Measurements from ENCODE around the gene SHFL.
A peak's percentile ranks its signal among the peaks of the same experiment; 100 is the strongest.

The SHFL gene

DNA sequence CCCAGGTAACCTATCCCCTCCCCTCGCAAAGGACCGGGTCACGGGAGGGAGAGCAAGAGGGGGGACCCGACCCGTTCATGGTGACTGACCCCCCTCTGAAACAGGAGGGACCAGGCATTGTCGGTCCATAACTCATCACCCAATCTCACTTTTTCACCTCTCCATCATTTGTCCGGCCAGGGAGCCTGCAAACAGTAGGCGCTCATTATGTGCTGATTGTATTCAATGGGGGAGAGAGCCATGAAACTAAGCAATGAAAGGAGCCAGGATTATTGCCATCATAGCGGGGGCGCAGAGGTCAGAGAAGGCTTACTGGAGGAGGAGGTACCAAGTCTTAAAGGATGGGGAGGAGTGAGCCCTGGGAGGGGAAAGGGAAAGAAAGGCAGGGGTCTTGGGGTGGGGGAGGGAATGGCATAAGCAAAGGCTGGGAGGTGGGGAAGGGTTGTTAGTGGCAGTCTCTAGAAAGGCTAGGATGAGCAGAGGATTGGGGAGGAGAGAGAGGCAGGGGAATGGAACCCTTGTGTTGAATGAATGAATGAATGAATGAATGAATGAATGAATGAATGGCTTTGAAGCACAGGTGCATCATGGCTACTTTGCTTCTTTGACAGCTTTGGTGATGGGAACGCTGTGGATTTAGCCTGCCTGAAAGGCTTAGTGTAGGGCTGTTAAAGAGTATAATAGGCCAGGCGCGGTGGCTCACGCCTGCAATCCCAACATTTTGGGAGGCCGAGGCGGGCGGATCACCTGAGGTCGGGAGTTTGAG is 1.4 kb downstream of the SHFL start:
- DNase-seq (ENCODE audit: low read depth in 2 of 2), result no peak

DNA sequence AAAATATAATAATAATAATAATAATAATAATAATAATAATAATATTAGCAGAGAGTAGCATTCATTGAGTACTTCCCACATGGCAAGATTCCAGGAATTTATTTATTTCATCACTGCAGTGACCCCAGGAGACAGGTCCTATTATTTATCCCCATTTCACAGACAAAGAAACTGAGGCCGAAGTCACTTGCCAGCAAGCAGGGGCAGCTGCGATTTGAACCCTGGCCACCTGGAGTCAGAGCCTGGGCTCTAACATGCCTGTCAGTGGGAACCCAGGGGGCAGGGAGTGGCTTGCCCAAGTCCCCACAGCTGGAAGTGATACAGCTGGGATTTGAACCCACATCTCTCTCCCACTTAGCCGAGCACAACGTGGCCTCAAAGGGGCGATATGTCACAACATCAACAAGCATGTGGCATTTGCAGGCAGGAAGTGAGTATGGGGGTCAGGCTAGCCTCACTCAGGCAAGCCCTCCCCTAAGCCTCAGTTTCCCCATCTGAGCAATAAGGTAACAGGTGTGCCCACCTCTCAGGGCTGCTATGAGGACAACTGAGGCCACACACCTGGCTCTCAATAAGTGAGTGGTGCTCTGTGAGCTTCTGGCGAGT is 2.9 kb downstream of the SHFL start:
- no peak for DNase-seq (ENCODE audit: low read depth in 2 of 2)

DNA sequence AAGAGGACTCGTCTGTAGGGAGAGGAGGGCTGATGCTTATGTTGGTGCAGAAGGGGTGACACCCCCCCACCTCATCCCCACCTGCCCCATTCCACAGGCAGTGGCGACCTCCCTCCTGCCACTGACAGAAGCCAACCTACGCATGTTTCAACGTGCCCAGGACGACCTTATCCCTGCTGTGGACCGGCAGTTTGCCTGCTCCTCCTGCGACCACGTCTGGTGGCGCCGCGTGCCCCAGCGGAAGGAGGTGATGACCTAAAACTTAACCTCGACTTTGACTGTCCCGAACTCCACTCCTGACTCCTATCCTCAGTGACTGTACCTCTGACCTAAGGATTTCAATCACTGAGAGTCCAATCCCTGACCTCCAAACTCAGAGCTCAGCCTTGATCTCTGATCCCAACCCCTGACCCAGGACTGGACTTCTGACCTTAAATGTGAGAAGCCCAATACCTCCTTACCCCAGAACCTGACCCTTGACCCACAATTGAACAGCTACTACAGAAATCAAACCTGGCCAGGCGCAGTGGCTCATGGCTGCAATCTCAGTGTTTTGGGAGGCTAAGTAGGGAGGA is 3.8 kb downstream of the SHFL start:
- no peak for DNase-seq (ENCODE audit: low read depth in 2 of 2)

DNA sequence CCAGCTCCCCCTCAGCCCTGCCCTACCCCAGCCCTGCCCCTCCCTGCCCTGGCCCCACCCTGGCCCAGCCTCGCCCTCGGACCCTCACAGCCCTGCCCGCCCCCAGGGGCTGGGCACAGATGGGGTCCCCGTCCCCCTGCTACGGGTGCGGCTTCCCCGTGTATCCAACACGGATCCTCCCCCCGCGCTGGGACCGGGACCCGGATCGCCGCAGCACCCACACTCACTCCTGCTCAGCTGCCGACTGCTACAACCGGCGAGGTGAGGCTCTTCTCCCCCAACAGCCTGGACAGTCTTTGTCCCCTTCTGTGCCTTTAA is 5.2 kb downstream of the SHFL start:
- no peak for DNase-seq (ENCODE audit: low read depth in 2 of 2)

DNA sequence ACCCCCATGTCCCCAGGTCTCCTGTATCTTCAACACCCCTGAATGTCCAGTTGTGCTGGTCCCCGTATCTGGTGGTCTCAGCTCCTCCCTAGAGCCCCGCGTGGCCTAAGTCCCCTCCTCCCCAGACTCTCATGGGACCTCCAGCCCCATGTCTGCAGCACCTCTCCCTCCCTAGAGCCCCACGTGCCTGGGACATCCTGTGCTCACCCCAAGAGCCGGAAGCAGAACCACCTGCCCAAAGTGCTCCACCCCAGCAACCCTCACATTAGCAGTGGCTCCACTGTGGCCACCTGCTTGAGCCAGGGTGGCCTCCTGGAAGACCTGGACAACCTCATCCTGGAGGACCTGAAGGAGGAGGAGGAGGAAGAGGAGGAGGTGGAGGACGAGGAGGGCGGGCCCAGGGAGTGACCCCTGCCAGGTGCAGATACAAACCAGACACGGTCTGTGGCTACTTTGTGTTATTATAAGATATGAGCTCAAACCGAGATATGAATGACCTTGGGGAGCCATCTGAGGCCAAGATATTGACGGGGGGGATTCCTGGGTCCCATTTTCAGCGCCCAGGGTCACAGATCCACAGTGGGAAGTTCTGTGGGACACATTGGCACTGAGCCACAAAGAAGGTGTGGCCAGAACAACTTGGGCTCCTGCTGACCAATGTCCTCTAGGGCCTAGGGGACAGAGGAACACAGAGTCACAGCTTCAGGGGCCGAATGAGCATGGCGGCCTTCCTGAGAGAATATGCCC is 6.0 kb downstream of the SHFL start:
- DNase-seq (ENCODE audit: low read depth in 2 of 2), result no peak

DNA sequence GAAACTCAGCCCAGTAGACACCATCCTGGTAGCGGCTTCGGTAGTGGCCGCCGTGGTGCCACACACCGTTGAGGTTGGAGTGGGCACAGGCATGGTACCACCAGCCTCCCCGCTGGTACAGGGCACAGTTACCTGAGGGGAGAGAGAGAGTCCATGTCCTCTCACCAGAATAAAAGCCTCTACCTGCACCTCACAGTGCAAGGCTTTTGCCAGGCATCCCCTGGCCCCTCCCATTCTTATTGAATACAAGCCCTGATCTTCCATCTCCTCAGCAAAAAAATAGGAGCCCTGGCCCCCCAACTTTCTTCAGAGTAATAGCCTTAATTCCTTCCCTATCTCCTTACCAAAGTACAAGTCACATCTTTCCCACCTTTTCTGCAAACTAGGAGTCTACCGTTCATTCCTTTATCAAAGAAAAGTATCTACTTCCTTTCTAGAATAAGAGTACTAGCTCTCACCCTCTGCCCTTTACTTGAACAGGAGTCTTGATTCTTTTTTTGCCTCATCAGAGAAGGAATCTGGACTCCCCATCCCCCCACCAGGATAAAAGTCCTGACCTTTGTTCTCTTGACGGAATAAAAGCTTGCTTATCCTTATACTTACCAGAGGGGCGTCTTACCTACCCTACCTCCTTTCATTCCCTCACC is 6.7 kb downstream of the SHFL start:
- DNase-seq (ENCODE audit: low read depth in 2 of 2), result no peak

DNA sequence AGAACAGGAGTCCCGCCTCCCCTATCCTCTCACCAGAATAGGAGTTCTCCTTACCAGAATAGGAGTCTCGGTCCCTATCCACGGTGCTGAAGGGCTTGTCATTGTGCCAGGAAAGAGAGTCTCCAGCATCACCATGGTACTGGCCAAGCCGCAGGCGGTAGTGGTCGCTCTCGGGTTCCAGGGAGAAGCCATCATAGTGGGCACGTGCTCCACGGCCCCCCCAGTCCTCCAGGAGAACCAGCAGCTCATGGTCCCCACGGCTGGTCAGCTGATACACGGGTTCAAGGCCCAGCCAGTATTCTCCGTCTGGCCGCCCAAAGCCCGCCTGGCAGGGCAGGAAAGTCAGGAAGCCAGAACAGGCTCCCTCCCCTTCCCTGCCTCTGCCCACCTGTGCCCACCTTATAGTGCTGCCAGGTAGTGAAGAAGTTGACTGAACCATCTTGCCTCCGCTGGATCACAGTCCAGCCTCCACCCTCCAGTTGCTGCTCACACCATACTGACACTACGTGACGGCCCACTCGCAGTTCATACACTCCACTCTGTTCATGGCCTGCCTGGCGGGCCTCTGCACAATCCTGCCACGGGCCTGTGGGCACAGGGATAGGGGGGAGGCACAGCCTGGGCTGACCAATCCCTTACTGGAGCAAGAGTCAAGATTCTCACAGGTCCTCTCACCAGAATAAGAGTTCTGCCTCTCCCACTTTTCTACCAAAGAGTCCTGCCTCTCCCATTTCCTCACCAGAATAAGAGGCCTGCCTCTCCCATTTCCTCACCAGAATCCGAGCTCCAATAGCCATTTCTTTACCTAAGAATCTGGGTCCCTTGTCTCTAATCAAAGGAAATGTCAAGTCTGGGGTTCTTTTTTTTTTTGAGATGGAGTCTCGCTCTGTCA is 7.4 kb downstream of the SHFL start:
- DNase-seq (ENCODE audit: low read depth in 2 of 2), result no peak

DNA sequence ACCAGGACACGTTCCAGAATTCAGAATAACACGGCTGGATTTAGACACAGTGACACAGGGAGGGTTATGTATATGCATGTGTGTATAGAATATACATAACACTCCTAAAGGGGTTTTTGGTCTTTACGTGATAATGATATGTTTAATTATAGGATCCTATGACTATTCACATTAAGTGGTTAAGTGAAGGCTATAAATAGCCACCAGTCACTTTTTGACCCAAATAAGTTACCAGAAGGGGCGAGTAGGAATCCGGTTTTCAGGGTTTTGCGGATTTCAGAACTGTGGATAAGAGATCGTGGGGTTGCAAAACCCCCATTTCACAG is 9.5 kb downstream of the SHFL start:
- DNase-seq (ENCODE audit: low read depth in 2 of 2), result no peak

DNA sequence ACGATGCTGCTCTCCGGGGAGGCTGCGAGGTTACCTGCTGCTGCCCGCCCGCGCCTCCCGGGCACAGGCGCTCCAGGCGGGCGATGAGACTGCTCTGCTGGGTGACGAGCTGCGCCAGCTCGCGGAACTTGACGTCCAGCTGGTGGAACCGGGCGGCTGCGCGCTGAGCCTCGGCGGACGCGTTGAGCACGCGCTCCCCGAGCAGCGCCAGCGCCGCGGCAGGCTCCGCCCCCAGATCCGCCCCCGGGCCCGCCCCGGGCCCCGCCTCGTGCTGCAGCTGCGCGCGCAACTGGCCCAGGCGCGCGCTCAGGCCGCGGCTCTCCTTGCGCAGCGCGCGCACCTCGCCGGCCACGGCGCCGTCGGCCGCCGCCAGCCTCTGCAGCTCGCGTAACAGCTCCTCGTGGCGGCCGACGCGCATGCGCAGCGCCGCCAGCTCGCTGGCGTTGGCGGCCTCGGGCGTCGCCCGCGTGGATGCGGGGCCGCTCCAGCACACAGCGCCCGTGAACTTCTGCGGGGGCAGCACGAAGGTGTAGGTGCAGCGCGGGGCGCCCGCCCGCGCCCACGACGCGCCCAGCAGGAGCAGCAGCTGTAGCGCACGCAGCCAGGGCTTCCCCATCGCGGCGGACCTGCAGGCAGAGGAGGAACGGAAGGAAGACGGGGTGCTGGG is 10.0 kb downstream of the SHFL start:
- peak; percentile 83 to 85 for DNase-seq (ENCODE audit: low read depth in 2 of 2)

DNA sequence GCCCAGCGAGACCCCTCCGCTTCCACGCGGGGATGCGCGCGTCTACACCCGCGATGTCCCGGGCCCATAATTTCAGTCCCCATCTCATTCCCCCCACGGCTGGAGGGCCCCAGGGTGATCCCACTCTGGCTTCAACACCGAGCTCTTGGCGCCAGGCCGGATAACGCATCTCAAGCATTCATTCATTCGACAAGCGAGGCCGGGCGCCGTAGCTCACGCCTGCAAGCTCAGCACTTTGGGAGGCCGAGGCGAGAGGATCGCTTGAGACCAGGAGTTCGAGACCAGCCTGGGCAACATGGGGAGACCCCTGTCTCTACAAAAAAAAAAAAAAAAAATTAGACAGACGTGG is 10.5 kb downstream of the SHFL start:
- no peak for DNase-seq (ENCODE audit: low read depth in 2 of 2)

DNA sequence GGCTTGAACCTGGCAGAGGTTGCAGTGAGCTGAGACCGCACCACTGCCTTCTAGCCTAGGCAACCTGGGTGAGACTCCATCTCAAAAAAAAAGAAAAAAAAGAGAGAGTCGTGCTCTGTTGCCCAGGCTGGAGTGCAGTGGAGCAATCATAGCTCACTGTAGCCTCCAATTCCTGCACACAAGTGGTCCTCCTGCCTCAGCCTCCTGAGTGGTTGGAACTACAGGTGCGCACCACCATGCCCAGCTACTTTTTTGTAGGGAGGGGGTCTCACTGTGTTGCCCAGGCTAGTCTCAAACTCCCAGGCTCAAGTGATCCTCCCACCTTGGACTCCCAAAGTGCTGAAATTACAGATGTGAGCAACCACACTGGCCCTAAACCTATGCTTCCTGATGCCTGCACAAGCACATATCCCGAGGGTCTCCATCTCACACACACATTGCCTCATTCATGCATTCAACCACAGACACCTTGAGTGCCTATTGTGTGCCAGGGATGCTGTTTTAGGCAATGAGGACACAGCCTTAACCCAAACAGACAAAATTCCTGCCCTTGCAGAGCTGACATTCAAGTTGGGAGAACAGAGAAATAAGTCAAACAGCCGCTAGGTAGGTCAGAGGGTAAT is 14.2 kb downstream of the SHFL start:
- DNase-seq (ENCODE audit: low read depth in 2 of 2), result no peak

DNA sequence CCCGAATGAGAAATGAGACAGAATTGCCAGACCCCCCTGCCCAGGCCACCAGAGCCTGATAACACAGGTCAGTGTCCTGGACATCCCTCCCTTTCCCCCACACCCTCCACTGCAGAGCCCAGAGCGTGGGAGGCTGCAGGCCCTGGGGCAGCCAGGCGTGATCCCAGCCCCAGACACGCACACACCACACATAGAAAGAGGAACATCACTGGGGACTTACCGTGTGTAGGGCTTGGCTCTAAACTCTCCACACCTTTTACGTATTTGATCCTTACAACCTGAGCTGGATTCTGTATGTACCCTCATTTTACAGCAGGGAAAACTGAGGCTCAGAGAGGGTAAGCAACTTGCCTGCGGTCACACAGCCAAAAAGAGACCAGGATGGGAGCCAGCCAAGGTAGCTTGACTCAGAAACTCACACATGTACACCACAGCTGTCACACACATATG is 16.7 kb downstream of the SHFL start:
- DNase-seq (ENCODE audit: low read depth in 2 of 2), result no peak

DNA sequence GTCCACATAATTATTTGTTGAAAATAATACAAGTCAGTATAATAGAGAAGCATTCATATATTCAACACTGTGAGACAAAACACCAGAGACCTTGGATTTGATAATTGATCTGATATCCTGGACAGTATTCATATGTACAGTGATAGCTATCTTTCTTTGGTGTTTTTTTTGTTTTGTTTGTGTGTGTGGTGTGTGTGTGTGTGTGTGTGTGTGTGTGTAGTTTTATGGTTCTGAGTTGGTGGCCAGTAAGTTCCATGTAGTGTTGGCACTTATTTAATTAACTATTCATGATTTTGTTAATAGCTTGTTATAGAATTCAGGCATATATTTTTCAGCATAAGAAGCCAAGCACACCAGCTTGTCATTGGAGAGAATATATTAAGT is 18.0 kb downstream of the SHFL start:
- DNase-seq (ENCODE audit: low read depth in 2 of 2), result no peak

DNA sequence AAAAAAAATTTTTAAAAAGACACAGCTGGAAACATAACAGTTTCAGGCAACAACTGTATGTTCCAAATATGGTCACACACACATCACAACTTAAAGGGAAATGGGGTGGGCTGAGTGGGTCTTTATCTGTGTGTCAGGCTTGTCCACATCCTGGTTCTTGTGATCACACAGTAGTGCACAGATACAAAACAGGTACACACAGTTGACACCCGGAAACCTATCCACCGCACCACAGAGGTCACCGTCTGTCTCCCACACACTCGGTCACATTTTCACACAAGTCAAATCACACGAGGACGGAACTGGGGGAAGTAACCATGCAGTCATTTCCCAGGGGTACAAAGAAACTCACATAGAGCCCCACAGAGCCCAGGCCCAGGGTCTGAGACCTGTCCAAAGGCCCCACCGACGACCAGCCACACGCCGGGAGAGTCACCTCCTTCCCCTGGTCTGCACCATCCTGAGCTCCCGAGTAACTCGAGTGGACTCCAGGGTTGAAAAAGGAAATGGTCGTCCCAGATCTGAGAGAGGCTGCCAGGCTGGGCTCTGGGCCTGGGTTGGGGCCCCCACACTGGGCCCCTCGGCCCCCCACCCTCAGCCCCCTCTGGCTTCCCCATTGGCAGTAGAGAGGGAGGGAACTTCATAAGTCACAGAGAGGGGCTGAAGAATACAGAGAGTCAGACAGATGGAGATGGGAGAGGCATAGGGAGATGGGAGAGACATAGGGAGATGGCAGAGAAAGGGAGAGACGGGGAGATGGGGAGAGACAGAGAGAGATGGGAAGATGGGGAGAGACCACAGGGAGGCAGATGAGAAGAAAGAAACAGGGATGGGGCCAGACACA is 18.8 kb downstream of the SHFL start:
- peak in 1 of 2 donors; percentile 65 for DNase-seq (ENCODE audit: low read depth in 2 of 2)

DNA sequence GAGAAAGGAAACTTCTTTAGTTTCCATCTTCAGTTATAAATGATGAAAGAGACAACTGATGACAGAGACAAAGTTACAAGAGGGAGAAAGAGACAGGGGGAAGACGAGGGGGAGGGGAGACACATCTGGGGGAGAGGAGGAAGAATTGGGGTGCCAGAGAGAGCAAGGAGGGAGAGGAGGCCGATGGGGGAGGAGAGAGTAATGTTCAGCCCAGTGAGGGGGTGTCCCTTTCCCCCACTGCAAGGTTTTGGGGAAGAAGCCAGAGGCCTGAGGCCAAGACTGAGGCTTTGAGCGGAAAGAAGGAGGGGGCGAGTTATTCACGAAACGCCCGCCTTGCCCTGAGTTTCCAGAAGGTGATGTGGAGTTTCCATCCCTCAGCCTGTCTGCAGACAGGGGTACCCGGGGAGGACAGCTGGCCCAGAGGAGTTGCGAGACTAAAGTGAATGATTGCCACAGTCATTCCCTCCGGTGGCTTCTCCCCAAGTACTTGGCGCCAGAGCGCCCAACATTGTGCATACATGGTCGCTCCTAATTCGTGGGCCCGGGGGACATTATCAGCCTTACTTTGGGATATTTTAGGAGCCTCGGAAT is 19.5 kb downstream of the SHFL start:
- DNase-seq (ENCODE audit: low read depth in 2 of 2), result peak; percentile 73 to 75

DNA sequence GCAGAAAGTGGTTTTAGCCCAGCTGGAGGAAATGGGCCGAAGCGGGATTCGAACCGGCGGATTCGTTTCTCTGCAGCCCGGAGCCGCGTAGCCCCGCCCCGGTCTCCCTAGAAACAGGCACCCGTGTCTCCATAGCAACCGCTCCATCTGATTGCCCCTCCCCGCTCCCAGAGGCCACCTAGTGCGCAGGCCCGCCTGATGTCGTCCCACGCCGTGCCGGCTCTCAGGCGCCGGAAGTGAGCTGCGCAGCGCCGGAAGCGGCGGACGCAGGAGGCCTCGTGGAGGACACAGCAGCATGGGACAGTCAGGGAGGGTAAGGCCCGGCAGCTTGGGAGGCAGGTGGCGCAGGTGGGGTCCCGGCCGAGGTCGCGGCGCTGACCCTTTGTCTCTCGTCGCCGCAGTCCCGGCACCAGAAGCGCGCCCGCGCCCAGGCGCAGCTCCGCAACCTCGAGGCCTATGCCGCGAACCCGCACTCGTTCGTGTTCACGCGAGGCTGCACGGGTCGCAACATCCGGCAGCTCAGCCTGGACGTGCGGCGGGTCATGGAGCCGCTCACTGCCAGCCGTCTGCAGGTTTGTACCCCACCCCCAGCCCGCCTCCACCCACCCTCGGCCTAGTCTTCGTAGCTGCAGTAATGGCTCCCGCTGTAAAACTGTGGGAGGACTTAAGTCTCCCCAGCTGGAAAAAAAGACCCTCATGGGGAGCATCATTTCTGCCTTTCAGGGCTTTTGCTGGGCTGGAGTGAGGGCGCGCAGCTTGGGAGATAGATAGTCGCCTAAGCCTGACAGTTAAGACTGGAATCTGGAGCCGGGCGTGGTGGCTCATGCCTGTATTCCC is 20.2 kb downstream of the SHFL start, which contains the start of gene PPAN:
Gene PPAN (plus strand): TSS at position 263 of the 837 bp plus-strand sequence. CDS start 33 bp downstream, at position 296.
- DNase-seq (ENCODE audit: low read depth in 2 of 2), result peak; percentile 95

DNA sequence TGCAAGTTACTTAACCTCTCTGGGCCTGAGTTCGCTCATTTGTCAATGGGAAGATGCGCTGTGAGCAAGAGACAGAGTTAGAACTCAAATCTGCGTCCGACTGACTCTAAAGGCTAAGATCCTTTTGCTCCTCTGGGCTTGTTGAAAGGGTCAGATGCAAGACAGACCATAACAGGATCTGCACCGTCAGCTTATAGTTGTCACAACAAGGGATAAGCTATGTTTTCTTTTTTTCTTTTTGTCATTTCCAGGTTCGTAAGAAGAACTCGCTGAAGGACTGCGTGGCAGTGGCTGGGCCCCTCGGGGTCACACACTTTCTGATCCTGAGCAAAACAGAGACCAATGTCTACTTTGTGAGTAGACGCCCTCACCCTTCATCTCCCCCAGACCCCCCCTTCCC is 21.1 kb downstream of the SHFL start:
- DNase-seq (ENCODE audit: low read depth in 2 of 2), result no peak

DNA sequence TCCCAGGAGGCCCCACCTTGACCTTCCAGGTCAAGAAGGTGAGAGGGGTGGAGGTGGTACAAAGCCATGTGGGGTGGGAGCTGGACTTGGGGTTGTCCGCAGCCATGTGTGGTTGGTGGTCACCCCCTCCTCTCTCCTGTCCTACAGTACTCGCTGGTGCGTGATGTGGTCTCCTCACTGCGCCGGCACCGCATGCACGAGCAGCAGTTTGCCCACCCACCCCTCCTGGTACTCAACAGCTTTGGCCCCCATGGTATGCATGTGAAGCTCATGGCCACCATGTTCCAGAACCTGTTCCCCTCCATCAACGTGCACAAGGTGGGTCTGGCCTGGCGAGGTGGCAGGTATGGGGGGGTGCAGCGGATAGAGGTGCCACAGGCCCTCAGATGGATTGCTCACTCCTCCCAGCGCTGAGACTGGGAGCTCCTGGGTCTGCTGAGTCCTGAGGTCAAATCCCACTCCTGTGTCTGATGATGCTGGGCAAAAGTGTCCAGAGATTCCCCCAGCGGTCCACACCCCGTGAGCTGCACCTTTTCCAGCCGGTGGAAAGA is 21.8 kb downstream of the SHFL start:
- no peak for DNase-seq (ENCODE audit: low read depth in 2 of 2)
